Hematopoietic multipotent progenitor cell treated with erythropoietin and hydrocortisone succinate and interleukin-3 and kit ligand, for 17 days (in vitro differentiated cells): ENCODE measurements around the gene ADAM11.
"Not testable (repeated sequence)": the region's sequence is repeated elsewhere in the genome, so short reads cannot be mapped to it uniquely, and the experiment has no call there.

Experiments used
- DNase-seq: peaks from one replicate; pipeline ENCODE4 v3.0.0-alpha.2; 2015; ENCODE audit warnings: low spot score

The ADAM11 gene

DNA sequence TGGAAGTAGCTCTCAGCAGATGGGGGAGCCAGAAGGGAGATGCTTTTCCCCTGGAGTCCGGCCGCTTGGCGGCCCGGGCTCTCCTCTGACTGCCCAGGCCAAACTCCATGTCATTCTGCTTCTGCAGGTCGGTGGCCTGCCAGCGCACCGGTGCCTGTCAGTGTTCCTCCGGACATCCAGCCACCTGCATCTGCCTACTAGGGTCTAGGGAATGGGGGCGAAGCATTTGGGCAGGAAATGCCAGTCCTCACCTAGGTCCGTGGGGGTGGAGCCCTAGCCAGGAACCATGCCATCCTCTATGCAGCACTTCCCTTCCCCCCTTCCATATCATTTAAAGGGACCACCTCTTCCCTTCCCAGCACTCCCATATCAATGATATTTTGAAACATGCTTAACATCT lies 37.1 kb downstream of the ADAM11 start:
- no peak for DNase-seq

- no peak for DNase-seq
Measured at GRCh38 chr17:44796731-44797130, 37.9 kb downstream of the ADAM11 start.

DNA sequence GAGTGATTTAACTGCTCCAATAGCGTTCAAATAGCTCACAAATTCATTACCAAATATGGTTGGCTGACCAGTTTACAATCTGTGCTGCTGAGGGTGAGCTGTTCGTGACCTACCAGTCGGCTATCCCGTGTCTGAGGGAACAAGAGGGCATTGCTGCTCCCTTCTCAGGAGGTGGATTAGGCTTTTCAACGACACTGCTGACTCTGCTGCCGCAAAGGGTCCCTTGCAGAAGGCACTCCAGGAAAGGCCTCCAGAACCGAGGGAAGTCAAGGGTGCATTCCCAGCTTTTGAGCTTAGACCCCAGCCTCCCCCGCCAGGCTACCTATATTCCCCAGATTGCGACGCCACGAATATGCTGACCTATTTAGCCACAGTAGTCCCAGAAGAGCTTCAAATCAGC lies 39.0 kb downstream of the ADAM11 start:
- DNase-seq = no peak

DNA sequence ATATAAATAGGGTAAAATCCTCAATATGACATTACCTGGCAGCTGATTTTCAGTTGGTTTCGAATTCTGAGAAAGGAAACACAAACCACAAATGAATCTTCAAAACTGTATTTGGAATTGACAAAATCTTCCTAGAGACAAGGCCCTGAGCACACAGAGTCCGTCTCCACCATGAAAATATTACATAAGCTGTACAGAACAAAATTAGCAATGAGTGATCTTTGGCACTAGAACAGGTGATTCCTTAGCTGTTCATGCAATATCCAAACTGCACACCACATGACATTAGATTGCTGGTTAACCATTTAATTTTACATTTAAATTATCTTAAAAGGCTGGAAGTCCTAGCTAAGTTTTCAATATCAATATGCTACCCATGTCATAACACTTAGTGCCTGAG lies 39.6 kb downstream of the ADAM11 start:
- DNase-seq = no peak

- DNase-seq = no peak
Measured at GRCh38 chr17:44801880-44802279, 43.1 kb downstream of the ADAM11 start.

- no peak for DNase-seq
Measured at GRCh38 chr17:44804302-44805089, 45.7 kb downstream of the ADAM11 start.

- DNase-seq = no peak
Measured at GRCh38 chr17:44807093-44807816, 48.5 kb downstream of the ADAM11 start.

DNA sequence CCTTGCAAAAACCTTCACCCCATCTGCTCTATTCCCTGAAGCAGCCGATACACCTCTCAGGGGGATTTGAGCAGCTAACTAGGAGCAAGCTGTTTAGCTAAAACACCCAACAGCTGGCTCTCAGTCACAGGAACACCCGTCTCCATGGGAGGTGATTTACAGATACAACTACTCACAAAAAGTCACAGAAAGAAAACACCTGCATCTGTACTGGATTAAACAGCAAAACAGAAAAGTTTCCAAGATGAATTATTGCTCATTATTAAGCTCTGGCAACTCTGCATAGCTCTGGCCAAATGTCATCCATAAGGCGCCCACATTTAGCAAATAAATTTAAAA lies 49.0 kb downstream of the ADAM11 start:
- no peak for DNase-seq

GRCh38 chr17:44808156-44808555 lies 49.4 kb downstream of the ADAM11 start:
- DNase-seq = no peak

GRCh38 chr17:44808656-44809388 lies 50.0 kb downstream of the ADAM11 start:
- not testable (repeated sequence) for DNase-seq

GRCh38 chr17:44812263-44812662 lies 53.5 kb downstream of the ADAM11 start:
- no peak for DNase-seq

DNA sequence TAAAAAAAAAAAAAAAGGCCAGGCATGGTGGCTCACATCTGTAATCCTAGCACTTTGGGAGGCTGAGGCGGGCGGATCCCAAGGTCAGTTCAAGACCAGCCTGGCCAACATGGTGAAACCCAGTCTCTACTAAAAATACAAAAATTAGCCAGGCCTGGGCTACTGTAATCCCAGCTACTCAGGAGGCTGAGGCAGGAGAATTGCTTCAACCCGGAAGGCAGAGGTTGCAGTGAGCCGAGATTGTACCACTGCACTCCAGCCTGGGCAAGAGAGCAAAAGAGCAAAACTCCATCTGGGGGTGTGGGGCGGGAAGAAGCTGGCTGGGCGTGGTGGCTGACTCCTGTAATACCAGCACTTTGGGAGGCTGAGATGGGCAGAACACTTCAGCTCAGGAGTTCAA lies 59.7 kb downstream of the ADAM11 start:
- not testable (repeated sequence) for DNase-seq

DNA sequence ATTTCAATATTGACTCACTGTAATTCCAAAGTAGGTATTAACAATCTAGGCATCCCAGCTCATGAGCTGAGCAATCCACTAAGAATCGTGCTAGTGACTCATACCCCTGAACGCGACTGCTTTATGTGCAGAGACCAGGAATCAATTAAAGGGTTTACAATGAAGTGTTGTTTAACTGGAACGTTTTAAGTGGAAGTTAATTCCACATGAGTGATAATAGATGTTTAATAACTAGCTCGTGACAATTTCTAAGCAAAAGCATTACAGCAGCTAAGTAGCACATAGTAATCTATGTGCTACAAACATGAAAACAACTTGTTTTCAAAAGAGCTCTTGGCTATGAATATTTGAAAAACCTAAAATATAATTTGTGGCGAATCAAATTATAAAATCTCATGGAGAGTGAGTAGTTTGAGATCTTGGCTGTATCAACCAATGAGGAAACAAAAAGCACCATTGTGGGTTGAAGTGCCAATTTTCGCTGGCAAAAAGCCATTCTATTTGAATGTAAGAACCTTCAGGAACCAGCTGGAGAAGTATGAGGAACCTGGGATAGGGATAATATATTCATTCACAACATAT lies 61.9 kb downstream of the ADAM11 start:
- DNase-seq = no peak

GRCh38 chr17:44825236-44825635 lies 66.4 kb downstream of the ADAM11 start:
- not testable (repeated sequence) for DNase-seq

- no peak for DNase-seq
Measured at GRCh38 chr17:44826123-44826790, 67.5 kb downstream of the ADAM11 start.

- no peak for DNase-seq
Measured at GRCh38 chr17:44827863-44828262, 69.1 kb downstream of the ADAM11 start.

GRCh38 chr17:44828919-44829522 lies 70.2 kb downstream of the ADAM11 start:
- DNase-seq = no peak

GRCh38 chr17:44829523-44830358 lies 71.0 kb downstream of the ADAM11 start, which contains the start of gene GJC1:
Gene GJC1 (minus strand): TSS chr17:44830287. CDS start chr17:44805817, 24,470 bp downstream.
- DNase-seq = no peak

DNA sequence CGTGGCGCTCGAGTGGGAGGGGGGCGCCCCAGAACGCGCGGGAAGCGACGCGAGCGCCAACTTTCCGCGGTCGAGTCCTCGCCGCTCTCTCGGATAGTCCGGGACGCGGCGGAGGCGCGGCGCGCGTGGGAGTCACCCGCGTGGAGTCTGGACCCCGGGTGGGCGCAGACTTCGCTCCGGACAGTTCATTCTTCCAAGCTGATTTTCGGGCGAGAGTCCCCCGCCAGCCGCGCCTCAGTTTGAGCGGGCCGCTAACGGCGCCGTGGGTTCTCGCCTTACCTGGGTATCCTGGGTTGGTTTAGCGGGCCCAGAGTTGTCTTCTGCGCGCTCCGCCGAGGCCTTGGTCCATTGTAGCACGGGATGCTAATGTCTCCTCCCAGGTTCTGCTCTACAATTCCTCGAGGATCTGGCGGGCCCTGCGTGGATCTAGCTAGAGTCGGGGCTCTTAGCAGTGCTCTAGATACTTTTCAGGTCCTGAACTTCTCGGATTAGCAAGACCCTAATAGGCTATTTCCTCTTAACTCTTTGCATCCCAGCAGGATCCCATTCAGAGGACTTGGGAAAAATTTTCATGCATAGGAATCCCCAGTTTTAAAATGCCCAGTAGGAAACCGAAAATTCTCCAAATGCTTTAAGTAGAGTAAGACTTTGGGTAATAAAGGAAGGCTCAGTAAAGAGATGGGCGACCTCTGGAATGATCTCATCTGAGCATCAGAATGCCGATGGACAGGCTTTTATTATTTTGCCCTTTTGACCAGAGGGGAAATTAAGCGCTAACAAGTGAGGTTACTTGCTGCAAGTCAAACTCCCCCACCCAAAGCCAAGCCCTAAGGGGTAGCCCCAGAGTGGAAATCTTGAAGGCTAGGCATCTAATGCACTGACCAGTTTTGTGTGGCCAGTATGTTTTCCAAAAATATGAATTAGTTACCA lies 71.8 kb downstream of the ADAM11 start:
- DNase-seq = no peak
